GM11168 (cell line): ENCODE data around the gene METTL2B.
"Not testable (repeated sequence)": the region's sequence is repeated elsewhere in the genome, so short reads cannot be mapped to it uniquely, and the experiment has no call there.

Experiments used
- in situ Hi-C: fragments of 300-500 bp; cut with MboI; formaldehyde crosslinking; loops from one replicate; pipeline ENCODE4 v1.12.0; 2022; ENCODE audit warnings: low sequenced_read_pairs; ENCODE audit not compliant: unreplicated experiment

The METTL2B gene

GRCh38 chr7:128454808-128455542, 21.6 kb upstream of the METTL2B start:
- in situ Hi-C loops: no loop called here

GRCh38 chr7:128455543-128456254, 20.8 kb upstream of the METTL2B start, which contains the start of gene HILPDA:
Gene HILPDA, plus strand, starts transcription at chr7:128455878. Its CDS starts 1,391 bp downstream, at chr7:128457269.
- in situ Hi-C loops: no loop called here

GRCh38 chr7:128456255-128456725, 20.3 kb upstream of the METTL2B start:
- in situ Hi-C loops: no loop called here

GRCh38 chr7:128457385-128457784, 19.2 kb upstream of the METTL2B start:
- in situ Hi-C loops: not testable (repeated sequence)

- in situ Hi-C loops: no loop called here
Observed at GRCh38 chr7:128458956-128459355, 17.6 kb upstream of the METTL2B start.

- in situ Hi-C loops: no loop called here
Observed at GRCh38 chr7:128459394-128459878, 17.1 kb upstream of the METTL2B start.

- in situ Hi-C loops: no loop called here
Observed at GRCh38 chr7:128462460-128462859, 14.1 kb upstream of the METTL2B start.

GRCh38 chr7:128463345-128463744, 13.2 kb upstream of the METTL2B start:
- in situ Hi-C loops: not testable (repeated sequence)

GRCh38 chr7:128463933-128464332, 12.6 kb upstream of the METTL2B start:
- in situ Hi-C loops: not testable (repeated sequence)

- in situ Hi-C loops: not testable (repeated sequence)
Observed at GRCh38 chr7:128466871-128467270, 9.7 kb upstream of the METTL2B start.

- in situ Hi-C loops: not testable (repeated sequence)
Observed at GRCh38 chr7:128477336-128477690, 765 bp downstream of the METTL2B start.

- in situ Hi-C loops: not testable (repeated sequence)
Observed at GRCh38 chr7:128479082-128479481, 2.5 kb downstream of the METTL2B start.

- in situ Hi-C loops: not testable (repeated sequence)
Observed at GRCh38 chr7:128488134-128488533, 11.6 kb downstream of the METTL2B start.

- in situ Hi-C loops: no loop called here
Observed at GRCh38 chr7:128497405-128497804, 20.9 kb downstream of the METTL2B start.

GRCh38 chr7:128505416-128505815, 28.9 kb downstream of the METTL2B start:
- in situ Hi-C loops: not testable (repeated sequence)

- in situ Hi-C loops: not testable (repeated sequence)
Observed at GRCh38 chr7:128506819-128507218, 30.3 kb downstream of the METTL2B start.

GRCh38 chr7:128507321-128507993, 30.9 kb downstream of the METTL2B start:
- in situ Hi-C loops: not testable (repeated sequence)

- in situ Hi-C loops: not testable (repeated sequence)
Observed at GRCh38 chr7:128511692-128512091, 35.1 kb downstream of the METTL2B start.

- in situ Hi-C loops: not testable (repeated sequence)
Observed at GRCh38 chr7:128515232-128515631, 38.7 kb downstream of the METTL2B start.

- in situ Hi-C loops: not testable (repeated sequence)
Observed at GRCh38 chr7:128517023-128517422, 40.5 kb downstream of the METTL2B start.
